OCI-LY7 (cell line): ENCODE results near the gene ZNF423.

Experiments
- CTCF ChIP-seq: fragments of 200-600 bp; sonication (generic); conservative IDR thresholded peaks from 2 replicates; pipeline ENCODE4 v1.5.1; 2014; ENCODE audit warnings: mild to moderate bottlenecking, antibody characterized with exemption, low read length, moderate library complexity, mixed read lengths
- EZH2phosphoT487 ChIP-seq: fragments of 200-600 bp; sonication (generic); IDR thresholded peaks from 2 replicates; pipeline ENCODE4 v1.6.1; 2018; ENCODE audit warnings: low read depth, borderline replicate concordance, mild to moderate bottlenecking, mixed run types, antibody characterized with exemption, low read length, moderate library complexity, mixed read lengths

- TF ChIP-seq CTCF (no peak), EZH2phosphoT487 (no peak)
Measured at GRCh38 chr16:49588729-49589384, 267.1 kb downstream of the ZNF423 start.
